Loucy (cell line): Measurements from ENCODE around the gene CDX1.
A peak's percentile ranks its signal among the peaks of the same experiment; 100 is the strongest.

Experiments used
- H2AFZ ChIP-seq: fragments of 200-600 bp; sonication (generic); 2 replicates; pipeline ENCODE4 v1.6.0; 2016; ENCODE audit warnings: antibody characterized with exemption, mild to moderate bottlenecking, low read length, moderate library complexity
- H3F3A ChIP-seq: fragments of 200-600 bp; 2 replicates; pipeline ENCODE4 v1.6.0; 2016; ENCODE audit warnings: antibody characterized with exemption, low read depth, mild to moderate bottlenecking
- H3K27me3 ChIP-seq: fragments of 200-600 bp; sonication (generic); 2 replicates; pipeline ENCODE4 v1.6.1; 2014; ENCODE audit warnings: low read length, mild to moderate bottlenecking; ENCODE audit not compliant: insufficient read depth, poor library complexity, severe bottlenecking
- H3K36me3 ChIP-seq: fragments of 200-600 bp; sonication (generic); 2 replicates; pipeline ENCODE4 v1.6.1; 2016; ENCODE audit warnings: low read length; ENCODE audit not compliant: insufficient read depth
- H3K4me1 ChIP-seq: fragments of 200-600 bp; sonication (generic); 2 replicates; pipeline ENCODE4 v1.5.1; 2014; ENCODE audit warnings: low read length, mild to moderate bottlenecking; ENCODE audit not compliant: insufficient read depth, poor library complexity, severe bottlenecking
- H3K4me2 ChIP-seq: fragments of 200-600 bp; sonication (generic); 2 replicates; pipeline ENCODE4 v1.6.0; 2014; ENCODE audit warnings: antibody characterized with exemption, low read length, low read depth, mild to moderate bottlenecking; ENCODE audit not compliant: poor library complexity, severe bottlenecking
- H3K4me3 ChIP-seq: fragments of 200-600 bp; sonication (generic); 2 replicates; pipeline ENCODE4 v1.5.1; 2014; ENCODE audit warnings: low read length, mild to moderate bottlenecking, mixed read lengths; ENCODE audit not compliant: poor library complexity, severe bottlenecking
- H3K79me2 ChIP-seq: fragments of 200-600 bp; sonication (generic); 2 replicates; pipeline ENCODE4 v1.6.1; 2014; ENCODE audit warnings: low read length; ENCODE audit not compliant: insufficient read depth
- H3K9ac ChIP-seq: fragments of 200-600 bp; sonication (generic); 2 replicates; pipeline ENCODE4 v1.6.0; 2014; ENCODE audit warnings: mild to moderate bottlenecking, low read depth, low read length, moderate library complexity; ENCODE audit not compliant: poor library complexity, severe bottlenecking
- H3K9me2 ChIP-seq: fragments of 200-600 bp; sonication (generic); replicated peaks from 2 replicates; pipeline ENCODE4 v1.6.1; 2016; ENCODE audit warnings: low read depth, low read length, mixed read lengths
- H3K9me3 ChIP-seq: fragments of 200-600 bp; sonication (generic); 2 replicates; pipeline ENCODE4 v1.6.1; 2014; ENCODE audit warnings: mild to moderate bottlenecking, antibody characterized with exemption, low read length, low read depth; ENCODE audit not compliant: insufficient read depth
- H4K20me1 ChIP-seq: fragments of 200-600 bp; sonication (generic); 2 replicates; pipeline ENCODE4 v1.6.0; 2014; ENCODE audit warnings: antibody characterized with exemption, low read length, mild to moderate bottlenecking; ENCODE audit not compliant: insufficient read depth, poor library complexity, severe bottlenecking
- EZH2phosphoT487 ChIP-seq: fragments of 200-600 bp; IDR thresholded peaks from 2 replicates; pipeline ENCODE4 v1.6.1; 2018; ENCODE audit warnings: antibody characterized with exemption, mild to moderate bottlenecking, moderate library complexity, borderline replicate concordance
- TF ChIP-seq, protein P1 (sequence below): fragments of 200-600 bp; sonication (generic); conservative IDR thresholded peaks from 2 replicates; pipeline ENCODE4 v1.5.1; 2014; ENCODE audit warnings: mild to moderate bottlenecking, antibody characterized with exemption, low read length

Gene CDX1

DNA sequence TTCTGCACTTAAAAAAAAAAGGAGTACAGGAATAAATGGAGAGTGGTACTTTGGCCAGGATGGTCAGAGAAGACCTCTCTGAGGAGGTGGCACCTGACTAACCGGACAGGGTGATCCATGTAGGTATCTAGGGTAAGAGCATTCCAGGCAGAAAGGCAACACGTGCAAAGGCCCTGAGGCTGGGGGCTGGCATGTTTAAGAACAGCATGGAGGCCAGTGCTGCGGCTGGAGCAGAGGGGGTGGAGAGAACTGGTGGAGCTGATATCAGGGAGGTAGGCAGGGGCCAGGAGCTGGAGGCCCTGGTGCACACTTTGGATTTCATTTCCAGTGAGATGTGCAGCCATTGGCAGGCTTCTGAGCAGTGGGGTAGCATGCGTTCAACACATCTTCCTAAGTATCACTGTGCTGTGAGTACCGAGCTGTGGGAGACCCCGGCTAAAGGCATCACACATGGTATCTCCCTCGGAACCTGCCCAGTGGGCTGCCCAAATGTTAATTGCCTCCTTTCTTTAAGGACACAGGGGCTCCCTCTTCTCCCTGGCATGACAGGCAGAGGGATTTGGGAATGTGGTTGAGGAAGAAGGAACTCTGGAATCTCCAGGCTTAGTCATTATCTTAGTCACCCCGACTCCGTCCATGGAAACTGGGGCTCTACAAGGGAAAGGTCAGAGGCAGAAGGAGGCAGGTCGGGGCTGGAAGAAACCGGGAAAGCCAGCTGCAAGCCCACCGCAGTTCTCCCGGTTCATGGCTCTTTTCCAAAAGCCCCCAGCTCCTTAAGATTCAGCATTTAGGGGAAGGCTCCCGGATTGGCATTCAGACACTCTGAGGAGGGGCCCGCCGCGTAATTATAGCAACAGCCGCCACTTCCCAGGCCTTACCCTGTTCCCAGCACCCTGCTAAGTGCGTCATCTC, 41.9 kb downstream of the CDX1 start:
- Histone ChIP-seq H3F3A (no peaks in the 10 kb centered on the region), H3K4me1 (peaks cover 25% of the 10 kb centered on the region), H3K27me3 (no peaks in the 10 kb centered on the region), H3K9me2 (no peaks in the 10 kb centered on the region), H2AFZ (0 out of 2 replicates have a peak overlapping the region, but pooled peaks have one; percentile 57), H3K4me2 (peak overlapping the region; percentile 69), H4K20me1 (no peaks in the 10 kb centered on the region), H3K4me3 (peak overlapping the region; percentile 48), H3K79me2 (no peaks in the 10 kb centered on the region), H3K9ac (peak overlapping the region; percentile 4), H3K36me3 (no peaks in the 10 kb centered on the region), H3K9me3 (no peaks in the 10 kb centered on the region)
- TF ChIP-seq, protein P1, sequence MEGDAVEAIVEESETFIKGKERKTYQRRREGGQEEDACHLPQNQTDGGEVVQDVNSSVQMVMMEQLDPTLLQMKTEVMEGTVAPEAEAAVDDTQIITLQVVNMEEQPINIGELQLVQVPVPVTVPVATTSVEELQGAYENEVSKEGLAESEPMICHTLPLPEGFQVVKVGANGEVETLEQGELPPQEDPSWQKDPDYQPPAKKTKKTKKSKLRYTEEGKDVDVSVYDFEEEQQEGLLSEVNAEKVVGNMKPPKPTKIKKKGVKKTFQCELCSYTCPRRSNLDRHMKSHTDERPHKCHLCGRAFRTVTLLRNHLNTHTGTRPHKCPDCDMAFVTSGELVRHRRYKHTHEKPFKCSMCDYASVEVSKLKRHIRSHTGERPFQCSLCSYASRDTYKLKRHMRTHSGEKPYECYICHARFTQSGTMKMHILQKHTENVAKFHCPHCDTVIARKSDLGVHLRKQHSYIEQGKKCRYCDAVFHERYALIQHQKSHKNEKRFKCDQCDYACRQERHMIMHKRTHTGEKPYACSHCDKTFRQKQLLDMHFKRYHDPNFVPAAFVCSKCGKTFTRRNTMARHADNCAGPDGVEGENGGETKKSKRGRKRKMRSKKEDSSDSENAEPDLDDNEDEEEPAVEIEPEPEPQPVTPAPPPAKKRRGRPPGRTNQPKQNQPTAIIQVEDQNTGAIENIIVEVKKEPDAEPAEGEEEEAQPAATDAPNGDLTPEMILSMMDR: no peak
- no peak for TF ChIP-seq EZH2phosphoT487

- H3K27me3 ChIP-seq: no peaks in the 10 kb centered on the region
- H3K4me3 ChIP-seq: peak overlapping the region; percentile 48
- H2AFZ ChIP-seq: peak overlapping the region; percentile 57
- no peaks in the 10 kb centered on the region for H3K79me2 ChIP-seq
- no peaks in the 10 kb centered on the region for H3K9me2 ChIP-seq
- no peak for TF ChIP-seq EZH2phosphoT487
- TF ChIP-seq, protein P1: peak; percentile 17; the same call in 1 of the 2 replicates
- no peaks in the 10 kb centered on the region for H3K9me3 ChIP-seq
- peak overlapping the region; percentile 69 for H3K4me2 ChIP-seq
- H3K9ac ChIP-seq: peak overlapping the region; percentile 4
- no peaks in the 10 kb centered on the region for H3K36me3 ChIP-seq
- peaks cover 25% of the 10 kb centered on the region for H3K4me1 ChIP-seq
- H4K20me1 ChIP-seq: no peaks in the 10 kb centered on the region
- no peaks in the 10 kb centered on the region for H3F3A ChIP-seq
Measured at GRCh38 chr5:150209099-150209635, 42.6 kb downstream of the CDX1 start.

- TF ChIP-seq, protein P1: no peak
- TF ChIP-seq EZH2phosphoT487: no peak
- Histone ChIP-seq H3K4me1 (peaks cover 25% of the 10 kb centered on the region), H3K9me2 (no peaks in the 10 kb centered on the region), H3K9ac (no peak overlapping the region), H3K27me3 (no peaks in the 10 kb centered on the region), H3K79me2 (no peaks in the 10 kb centered on the region), H4K20me1 (no peaks in the 10 kb centered on the region), H3K4me2 (no peak overlapping the region), H2AFZ (no peak overlapping the region), H3K4me3 (no peak overlapping the region), H3K36me3 (no peaks in the 10 kb centered on the region), H3F3A (no peaks in the 10 kb centered on the region), H3K9me3 (no peaks in the 10 kb centered on the region)
Measured at GRCh38 chr5:150210644-150211043, 44.1 kb downstream of the CDX1 start.
